A549 (cell line): ENCODE data around the gene GPC1. TPM values are rescaled to one million over a fixed set of nuclear protein-coding genes. Genes with fewer than 3 reads are reported as not detected.

Experiments used
- ATAC-seq, 2 experiments: fragments of 200-7000 bp in 1 of 2; fragments of >200 bp in 1 of 2; cut with Nextera tagmentation in 1 of 2; cut with Tn5 transposase in 1 of 2; 3 replicates each; pipeline versions ENCODE4 v1.8.0 to v1.9.1; 2018 to 2020; ENCODE audit warnings: mild to moderate bottlenecking in 1 of 2, moderate library complexity in 1 of 2
- CTCF ChIA-PET: fragments of 300-600 bp; sonication (Branson Sonifier 250); formaldehyde crosslinking; extraction: SDS; loops from one replicate; lab custom pipeline; 2021; ENCODE audit warnings: antibody characterized with exemption, inconsistent platforms; lab: Yijun Ruan, JAX
- POLR2A ChIA-PET: fragments of 350-600 bp; formaldehyde crosslinking; extraction: SDS; loops from one replicate; lab custom pipeline; 2021; ENCODE audit warnings: antibody characterized with exemption, inconsistent platforms; lab: Yijun Ruan, JAX
- DNase-seq, 2 experiments: peaks; one replicate each; pipeline versions ENCODE4 v3.0.0 to v3.0.0-alpha.2; 2011 to 2016; ENCODE audit warnings: low read depth in 1 of 2, low spot score in 1 of 2
- FAIRE-seq: peaks from 2 replicates; lab custom pipeline; 2011; peaks lifted over from hg19 to GRCh38; lab: Jason Lieb, UNC
- H3K27ac ChIP-seq, 2 experiments: fragments of >200 bp; sonication (Bioruptor Twin); formaldehyde crosslinking; 3 replicates each; pipeline ENCODE4 v1.5.1; 2016 to 2017
- H3K4me1 ChIP-seq: fragments of >200 bp; sonication (Bioruptor Twin); formaldehyde crosslinking; 3 replicates; pipeline ENCODE4 v1.6.1; 2016
- H3K4me2 ChIP-seq: fragments of >200 bp; sonication (Bioruptor Twin); formaldehyde crosslinking; 3 replicates; pipeline ENCODE4 v1.6.1; 2016
- H3K4me3 ChIP-seq: fragments of >200 bp; sonication (Bioruptor Twin); formaldehyde crosslinking; 3 replicates; pipeline ENCODE4 v1.5.1; 2016
- H3K9me3 ChIP-seq: fragments of >200 bp; sonication (Bioruptor Twin); formaldehyde crosslinking; 3 replicates; pipeline ENCODE4 v1.6.1; 2016
- ATOH8 ChIP-seq: fragments of 250-450 bp; sonication (Bioruptor Pico); IDR thresholded peaks from 2 replicates; pipeline ENCODE4 v1.5.0; 2020; ENCODE audit warnings: low read depth, mild to moderate bottlenecking, moderate library complexity
- BHLHE40 ChIP-seq: IDR thresholded peaks from 2 replicates; pipeline ENCODE4 v1.6.1; 2012; ENCODE audit warnings: low read depth, low read length, inconsistent platforms
- CBX2 ChIP-seq: fragments of 200-600 bp; sonication (generic); IDR thresholded peaks from 2 replicates; pipeline ENCODE4 v1.6.1; 2016; ENCODE audit warnings: low read depth, mild to moderate bottlenecking, borderline replicate concordance
- CHD2 ChIP-seq: fragments of 150-350 bp; IDR thresholded peaks from 2 replicates; pipeline ENCODE4 v1.6.1; 2014; ENCODE audit warnings: low read length; ENCODE audit not compliant: partially characterized antibody
- CHD4 ChIP-seq: fragments of 200-600 bp; sonication (generic); IDR thresholded peaks from 2 replicates; pipeline ENCODE4 v1.6.1; 2016; ENCODE audit warnings: antibody characterized with exemption, mild to moderate bottlenecking, borderline replicate concordance
- E2F6 ChIP-seq: IDR thresholded peaks from 2 replicates; pipeline ENCODE4 v1.6.1; 2012; ENCODE audit warnings: low read depth, borderline replicate concordance
- EHMT2 ChIP-seq: fragments of 200-600 bp; sonication (generic); IDR thresholded peaks from 2 replicates; pipeline ENCODE4 v1.6.1; 2016; ENCODE audit warnings: antibody characterized with exemption, low read depth, mild to moderate bottlenecking, moderate library complexity
- ELK1 ChIP-seq: fragments of 150-350 bp; IDR thresholded peaks from 2 replicates; pipeline ENCODE4 v1.6.1; 2014; ENCODE audit warnings: low read depth, mild to moderate bottlenecking, low read length
- GATA3 ChIP-seq: IDR thresholded peaks from 2 replicates; pipeline ENCODE4 v1.6.1; 2012; ENCODE audit warnings: borderline replicate concordance
- HES2 ChIP-seq: fragments of >200 bp; sonication (Bioruptor Twin); formaldehyde crosslinking; IDR thresholded peaks from 2 replicates; pipeline ENCODE4 v1.6.1; 2016
- HOXA7 ChIP-seq: fragments of 250-450 bp; sonication (Bioruptor Pico); IDR thresholded peaks from 2 replicates; pipeline ENCODE4 v1.5.0; 2020; ENCODE audit warnings: mild to moderate bottlenecking, moderate library complexity
- HOXB13 ChIP-seq: fragments of 250-450 bp; sonication (Bioruptor Pico); IDR thresholded peaks from 2 replicates; pipeline ENCODE4 v1.5.0; 2020; ENCODE audit warnings: low read depth, mild to moderate bottlenecking, moderate library complexity
- HOXB5 ChIP-seq: fragments of 250-450 bp; sonication (Bioruptor Pico); IDR thresholded peaks from 2 replicates; pipeline ENCODE4 v1.5.0; 2020; ENCODE audit warnings: mild to moderate bottlenecking, moderate library complexity
- MAX ChIP-seq: IDR thresholded peaks from 2 replicates; pipeline ENCODE4 v1.6.1; 2012
- MAZ ChIP-seq: fragments of 150-350 bp; IDR thresholded peaks from 2 replicates; pipeline ENCODE4 v1.6.1; 2014; ENCODE audit warnings: antibody characterized with exemption, low read depth, low read length, borderline replicate concordance
- PBX3 ChIP-seq: IDR thresholded peaks from 2 replicates; pipeline ENCODE4 v1.6.1; 2012
- RAD21 ChIP-seq, 2 experiments: fragments of >200 bp in 1 of 2; sonication (Bioruptor Twin) in 1 of 2; formaldehyde crosslinking in 1 of 2; IDR thresholded peaks in 1 of 2; conservative IDR thresholded peaks in 1 of 2; 2 replicates in 1 of 2; 3 replicates in 1 of 2; pipeline ENCODE4 v1.6.1; 2012 to 2018; ENCODE audit warnings: inconsistent platforms in 1 of 2
- RARB ChIP-seq: fragments of 250-450 bp; sonication (Bioruptor Pico); IDR thresholded peaks from 2 replicates; pipeline ENCODE4 v1.8.0; 2021; ENCODE audit warnings: mild to moderate bottlenecking, moderate library complexity
- RNF2 ChIP-seq: fragments of 200-600 bp; sonication (generic); IDR thresholded peaks from 2 replicates; pipeline ENCODE4 v1.6.1; 2016; ENCODE audit warnings: low read depth, mild to moderate bottlenecking, antibody characterized with exemption, moderate library complexity, borderline replicate concordance
- TFCP2L1 ChIP-seq: fragments of 250-450 bp; sonication (Bioruptor Pico); IDR thresholded peaks from 2 replicates; pipeline ENCODE4 v1.5.0; 2021; ENCODE audit warnings: mild to moderate bottlenecking
- ZNF302 ChIP-seq: fragments of 250-450 bp; sonication (Bioruptor Pico); IDR thresholded peaks from 2 replicates; pipeline ENCODE4 v1.9.0; 2021; ENCODE audit warnings: inconsistent platforms, mild to moderate bottlenecking, moderate library complexity
- WGBS: methylation state at CpG from one replicate; pipeline ENCODE4 v1.1.6; 2017; ENCODE audit errors: missing lambda C conversion rate; 5-methylcytosine and 5-hydroxymethylcytosine counted together
- polyA plus RNA-seq, 4 experiments: library from polyadenylated mRNA; depleted of rRNA in 3 of 4; stranded (reverse); fragments of >200 nt; fragmentation: RNase III in 1 of 4; extraction: RNeasy Plus Mini Kit Qiagen cat#74134 plus additional on column Dnase treatment in 1 of 4; gene quantifications; 2 replicates in 3 of 4; 3 replicates in 1 of 4; pipeline ENCODE4 v1.2.3, GENCODE V29; 2011 to 2017

GPC1 gene
- polyA plus RNA-seq, 2 of the 4 experiments (the other 2 are of a cell fraction), result 19.8 to 97.7 TPM

- Histone ChIP-seq H3K4me2 (no peak overlapping the region), H3K4me3 (no peak overlapping the region), H3K4me1 (no peaks in the 10 kb centered on the region), H3K9me3 (no peaks in the 10 kb centered on the region), H3K27ac (no peak overlapping the region)
- WGBS, result 100% methylated on average over 4 of the region's 5 CpGs
- ChIA-PET CTCF (interaction anchor here (2.2 kb wide), 1 partner anchor 10 kb away, joined by 6 read pairs; no protein-coding TSS in a partner anchor), POLR2A (no interaction called here)
- no peak for ATAC-seq
- DNase-seq, result no peak
- FAIRE-seq, result no peak
- TF ChIP-seq ZNF302 (CRISPR knock-in tag) (no peak), PBX3 (no peak), TFCP2L1 (CRISPR knock-in tag) (no peak), E2F6 (no peak), CHD4 (no peak), EHMT2 (no peak), ATOH8 (CRISPR knock-in tag) (no peak), RAD21 (conservative IDR thresholded peaks at IDR 0.05 in 1 of 2, IDR thresholded peaks at IDR 0.05 in 1 of 2) (no peak), BHLHE40 (no peak), CHD2 (no peak), HES2 (no peak), GATA3 (no peak), HOXA7 (CRISPR knock-in tag) (no peak), CBX2 (no peak), MAX (no peak), HOXB13 (CRISPR knock-in tag) (no peak), HOXB5 (no peak), RNF2 (no peak)
These were observed 66.6 kb downstream of the GPC1 start for GRCh38 chr2:240502059-240502429.

GRCh38 chr2:240502430-240503121, 67.1 kb downstream of the GPC1 start:
- CTCF ChIA-PET, result interaction anchor here (1.6 to 2.2 kb wide), 2 partner anchors 10 to 11 kb away, joined by 6 read pairs; no protein-coding TSS in a partner anchor
- WGBS, result 93% methylated on average over 10 of the region's 14 CpGs
- no peaks in the 10 kb centered on the region for H3K9me3 ChIP-seq
- ATAC-seq, result no peak
- no peak overlapping the region for H3K4me3 ChIP-seq
- POLR2A ChIA-PET, result no interaction called here
- no peak overlapping the region for H3K4me2 ChIP-seq
- no peak overlapping the region for H3K27ac ChIP-seq
- no peak for DNase-seq
- FAIRE-seq, result no peak
- TF ChIP-seq RARB (CRISPR knock-in tag) (no peak), ATOH8 (CRISPR knock-in tag) (no peak), BHLHE40 (no peak), PBX3 (no peak), RAD21 (conservative IDR thresholded peaks at IDR 0.05 in 1 of 2, IDR thresholded peaks at IDR 0.05 in 1 of 2) (no peak), HES2 (no peak), ELK1 (no peak), TFCP2L1 (CRISPR knock-in tag) (no peak), MAZ (no peak)
- no peaks in the 10 kb centered on the region for H3K4me1 ChIP-seq
